K562 (cell line): ENCODE data around the gene MANF. TPM values are rescaled to one million over a fixed set of nuclear protein-coding genes. Genes with fewer than 3 reads are reported as not detected.
A peak's percentile ranks its signal among the peaks of the same experiment; 100 is the strongest.

Experiments
- REST ChIP-seq, 2 experiments: fragments of 450-650 bp; formaldehyde crosslinking in 1 of 2; IDR thresholded peaks; 2 replicates each; pipeline versions ENCODE4 v1.4.0 to v1.6.1; 2014 to 2020; ENCODE audit warnings: mild to moderate bottlenecking in 2 of 2, borderline replicate concordance in 1 of 2, low read depth in 1 of 2
- ZNF77 ChIP-seq: fragments of 250-450 bp; sonication (Bioruptor Pico); IDR thresholded peaks from 2 replicates; pipeline ENCODE4 v1.5.0; 2020
- polyA plus RNA-seq, 8 experiments: library from polyadenylated mRNA; depleted of rRNA in 4 of 8; stranded (reverse) in 5 of 8; unstranded in 3 of 8; fragments of >200 nt; fragmentation: Nextera tagmentation in 2 of 8; fragmentation: Illumina TruSeq in 1 of 8; extraction: Ambion mirVana in 2 of 8; extraction: Trizol in 1 of 8; gene quantifications; 2 replicates each; pipeline versions ENCODE4 v1.2.1 to v1.2.3, GENCODE V29; 2011 to 2014; ENCODE audit warnings: inconsistent platforms in 1 of 8, missing spikeins in 1 of 8
- total RNA-seq, 7 experiments: library from RNA; depleted of rRNA in 6 of 7; stranded (reverse); fragments of >200 nt in 6 of 7; fragmentation: Illumina TruSeq in 2 of 7; extraction: Trizol in 2 of 7; gene quantifications; 2 replicates each; pipeline versions ENCODE4 v1.2.1 to v1.2.3, GENCODE V29; 2011 to 2021; ENCODE audit warnings: low replicate concordance in 1 of 7
- TF ChIP-seq, protein P1 (sequence below): fragments of 450-650 bp; IDR thresholded peaks from 2 replicates; pipeline ENCODE4 v1.6.1; 2016; ENCODE audit warnings: mild to moderate bottlenecking, moderate library complexity
- TF ChIP-seq, protein P2 (sequence below): fragments of 250-450 bp; sonication (Bioruptor Pico); IDR thresholded peaks from 2 replicates; pipeline ENCODE4 v1.5.0; 2022; ENCODE audit warnings: mild to moderate bottlenecking

MANF gene
- total and polyA plus RNA-seq, 9 of the 15 experiments (the other 6 are each of a cell fraction or from before 2014, with no cell fraction given), result 6.5 to 52.7 (median 42.3) TPM

GRCh38 chr3:51391075-51391565 is 6.0 kb downstream of the MANF start, which contains the start of gene RBM15B (continued):
- TF ChIP-seq, protein P1, sequence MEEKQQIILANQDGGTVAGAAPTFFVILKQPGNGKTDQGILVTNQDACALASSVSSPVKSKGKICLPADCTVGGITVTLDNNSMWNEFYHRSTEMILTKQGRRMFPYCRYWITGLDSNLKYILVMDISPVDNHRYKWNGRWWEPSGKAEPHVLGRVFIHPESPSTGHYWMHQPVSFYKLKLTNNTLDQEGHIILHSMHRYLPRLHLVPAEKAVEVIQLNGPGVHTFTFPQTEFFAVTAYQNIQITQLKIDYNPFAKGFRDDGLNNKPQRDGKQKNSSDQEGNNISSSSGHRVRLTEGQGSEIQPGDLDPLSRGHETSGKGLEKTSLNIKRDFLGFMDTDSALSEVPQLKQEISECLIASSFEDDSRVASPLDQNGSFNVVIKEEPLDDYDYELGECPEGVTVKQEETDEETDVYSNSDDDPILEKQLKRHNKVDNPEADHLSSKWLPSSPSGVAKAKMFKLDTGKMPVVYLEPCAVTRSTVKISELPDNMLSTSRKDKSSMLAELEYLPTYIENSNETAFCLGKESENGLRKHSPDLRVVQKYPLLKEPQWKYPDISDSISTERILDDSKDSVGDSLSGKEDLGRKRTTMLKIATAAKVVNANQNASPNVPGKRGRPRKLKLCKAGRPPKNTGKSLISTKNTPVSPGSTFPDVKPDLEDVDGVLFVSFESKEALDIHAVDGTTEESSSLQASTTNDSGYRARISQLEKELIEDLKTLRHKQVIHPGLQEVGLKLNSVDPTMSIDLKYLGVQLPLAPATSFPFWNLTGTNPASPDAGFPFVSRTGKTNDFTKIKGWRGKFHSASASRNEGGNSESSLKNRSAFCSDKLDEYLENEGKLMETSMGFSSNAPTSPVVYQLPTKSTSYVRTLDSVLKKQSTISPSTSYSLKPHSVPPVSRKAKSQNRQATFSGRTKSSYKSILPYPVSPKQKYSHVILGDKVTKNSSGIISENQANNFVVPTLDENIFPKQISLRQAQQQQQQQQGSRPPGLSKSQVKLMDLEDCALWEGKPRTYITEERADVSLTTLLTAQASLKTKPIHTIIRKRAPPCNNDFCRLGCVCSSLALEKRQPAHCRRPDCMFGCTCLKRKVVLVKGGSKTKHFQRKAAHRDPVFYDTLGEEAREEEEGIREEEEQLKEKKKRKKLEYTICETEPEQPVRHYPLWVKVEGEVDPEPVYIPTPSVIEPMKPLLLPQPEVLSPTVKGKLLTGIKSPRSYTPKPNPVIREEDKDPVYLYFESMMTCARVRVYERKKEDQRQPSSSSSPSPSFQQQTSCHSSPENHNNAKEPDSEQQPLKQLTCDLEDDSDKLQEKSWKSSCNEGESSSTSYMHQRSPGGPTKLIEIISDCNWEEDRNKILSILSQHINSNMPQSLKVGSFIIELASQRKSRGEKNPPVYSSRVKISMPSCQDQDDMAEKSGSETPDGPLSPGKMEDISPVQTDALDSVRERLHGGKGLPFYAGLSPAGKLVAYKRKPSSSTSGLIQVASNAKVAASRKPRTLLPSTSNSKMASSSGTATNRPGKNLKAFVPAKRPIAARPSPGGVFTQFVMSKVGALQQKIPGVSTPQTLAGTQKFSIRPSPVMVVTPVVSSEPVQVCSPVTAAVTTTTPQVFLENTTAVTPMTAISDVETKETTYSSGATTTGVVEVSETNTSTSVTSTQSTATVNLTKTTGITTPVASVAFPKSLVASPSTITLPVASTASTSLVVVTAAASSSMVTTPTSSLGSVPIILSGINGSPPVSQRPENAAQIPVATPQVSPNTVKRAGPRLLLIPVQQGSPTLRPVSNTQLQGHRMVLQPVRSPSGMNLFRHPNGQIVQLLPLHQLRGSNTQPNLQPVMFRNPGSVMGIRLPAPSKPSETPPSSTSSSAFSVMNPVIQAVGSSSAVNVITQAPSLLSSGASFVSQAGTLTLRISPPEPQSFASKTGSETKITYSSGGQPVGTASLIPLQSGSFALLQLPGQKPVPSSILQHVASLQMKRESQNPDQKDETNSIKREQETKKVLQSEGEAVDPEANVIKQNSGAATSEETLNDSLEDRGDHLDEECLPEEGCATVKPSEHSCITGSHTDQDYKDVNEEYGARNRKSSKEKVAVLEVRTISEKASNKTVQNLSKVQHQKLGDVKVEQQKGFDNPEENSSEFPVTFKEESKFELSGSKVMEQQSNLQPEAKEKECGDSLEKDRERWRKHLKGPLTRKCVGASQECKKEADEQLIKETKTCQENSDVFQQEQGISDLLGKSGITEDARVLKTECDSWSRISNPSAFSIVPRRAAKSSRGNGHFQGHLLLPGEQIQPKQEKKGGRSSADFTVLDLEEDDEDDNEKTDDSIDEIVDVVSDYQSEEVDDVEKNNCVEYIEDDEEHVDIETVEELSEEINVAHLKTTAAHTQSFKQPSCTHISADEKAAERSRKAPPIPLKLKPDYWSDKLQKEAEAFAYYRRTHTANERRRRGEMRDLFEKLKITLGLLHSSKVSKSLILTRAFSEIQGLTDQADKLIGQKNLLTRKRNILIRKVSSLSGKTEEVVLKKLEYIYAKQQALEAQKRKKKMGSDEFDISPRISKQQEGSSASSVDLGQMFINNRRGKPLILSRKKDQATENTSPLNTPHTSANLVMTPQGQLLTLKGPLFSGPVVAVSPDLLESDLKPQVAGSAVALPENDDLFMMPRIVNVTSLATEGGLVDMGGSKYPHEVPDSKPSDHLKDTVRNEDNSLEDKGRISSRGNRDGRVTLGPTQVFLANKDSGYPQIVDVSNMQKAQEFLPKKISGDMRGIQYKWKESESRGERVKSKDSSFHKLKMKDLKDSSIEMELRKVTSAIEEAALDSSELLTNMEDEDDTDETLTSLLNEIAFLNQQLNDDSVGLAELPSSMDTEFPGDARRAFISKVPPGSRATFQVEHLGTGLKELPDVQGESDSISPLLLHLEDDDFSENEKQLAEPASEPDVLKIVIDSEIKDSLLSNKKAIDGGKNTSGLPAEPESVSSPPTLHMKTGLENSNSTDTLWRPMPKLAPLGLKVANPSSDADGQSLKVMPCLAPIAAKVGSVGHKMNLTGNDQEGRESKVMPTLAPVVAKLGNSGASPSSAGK, result no peak
- peak; percentile 62 for TF ChIP-seq REST (IDR thresholded peaks at IDR 0.05; ENCODE audit: borderline replicate concordance)
- TF ChIP-seq REST (CRISPR knock-in tag; IDR thresholded peaks at IDR 0.05; ENCODE audit: low read depth), result no peak
- no peak for TF ChIP-seq ZNF77 (CRISPR knock-in tag)
- TF ChIP-seq, protein P2, sequence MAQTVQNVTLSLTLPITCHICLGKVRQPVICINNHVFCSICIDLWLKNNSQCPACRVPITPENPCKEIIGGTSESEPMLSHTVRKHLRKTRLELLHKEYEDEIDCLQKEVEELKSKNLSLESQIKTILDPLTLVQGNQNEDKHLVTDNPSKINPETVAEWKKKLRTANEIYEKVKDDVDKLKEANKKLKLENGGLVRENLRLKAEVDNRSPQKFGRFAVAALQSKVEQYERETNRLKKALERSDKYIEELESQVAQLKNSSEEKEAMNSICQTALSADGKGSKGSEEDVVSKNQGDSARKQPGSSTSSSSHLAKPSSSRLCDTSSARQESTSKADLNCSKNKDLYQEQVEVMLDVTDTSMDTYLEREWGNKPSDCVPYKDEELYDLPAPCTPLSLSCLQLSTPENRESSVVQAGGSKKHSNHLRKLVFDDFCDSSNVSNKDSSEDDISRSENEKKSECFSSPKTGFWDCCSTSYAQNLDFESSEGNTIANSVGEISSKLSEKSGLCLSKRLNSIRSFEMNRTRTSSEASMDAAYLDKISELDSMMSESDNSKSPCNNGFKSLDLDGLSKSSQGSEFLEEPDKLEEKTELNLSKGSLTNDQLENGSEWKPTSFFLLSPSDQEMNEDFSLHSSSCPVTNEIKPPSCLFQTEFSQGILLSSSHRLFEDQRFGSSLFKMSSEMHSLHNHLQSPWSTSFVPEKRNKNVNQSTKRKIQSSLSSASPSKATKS (CRISPR knock-in tag), result no peak
